Posterior cingulate gyrus (tissue), 11 donors: ENCODE measurements around the gene IMMP2L.

Experiments
- DNase-seq, 10 donors: peaks; one replicate each; pipeline versions ENCODE4 v3.0.0 to v3.0.0-alpha.2; 2020 to 2021; ENCODE audit warnings: mixed read lengths in 3 of 10
- intact Hi-C: fragments of 100-400 bp; cut with DNase I; formaldehyde crosslinking; loops from one replicate; pipeline ENCODE4 v1.15.1; 2023

The IMMP2L gene

GRCh38 chr7:111238886-111239285, 323.4 kb downstream of the IMMP2L start:
- no peak for DNase-seq
- intact Hi-C loops = no loop called here

GRCh38 chr7:111235709-111236108, 326.6 kb downstream of the IMMP2L start:
- no peak for DNase-seq
- intact Hi-C loops = no loop called here

DNA sequence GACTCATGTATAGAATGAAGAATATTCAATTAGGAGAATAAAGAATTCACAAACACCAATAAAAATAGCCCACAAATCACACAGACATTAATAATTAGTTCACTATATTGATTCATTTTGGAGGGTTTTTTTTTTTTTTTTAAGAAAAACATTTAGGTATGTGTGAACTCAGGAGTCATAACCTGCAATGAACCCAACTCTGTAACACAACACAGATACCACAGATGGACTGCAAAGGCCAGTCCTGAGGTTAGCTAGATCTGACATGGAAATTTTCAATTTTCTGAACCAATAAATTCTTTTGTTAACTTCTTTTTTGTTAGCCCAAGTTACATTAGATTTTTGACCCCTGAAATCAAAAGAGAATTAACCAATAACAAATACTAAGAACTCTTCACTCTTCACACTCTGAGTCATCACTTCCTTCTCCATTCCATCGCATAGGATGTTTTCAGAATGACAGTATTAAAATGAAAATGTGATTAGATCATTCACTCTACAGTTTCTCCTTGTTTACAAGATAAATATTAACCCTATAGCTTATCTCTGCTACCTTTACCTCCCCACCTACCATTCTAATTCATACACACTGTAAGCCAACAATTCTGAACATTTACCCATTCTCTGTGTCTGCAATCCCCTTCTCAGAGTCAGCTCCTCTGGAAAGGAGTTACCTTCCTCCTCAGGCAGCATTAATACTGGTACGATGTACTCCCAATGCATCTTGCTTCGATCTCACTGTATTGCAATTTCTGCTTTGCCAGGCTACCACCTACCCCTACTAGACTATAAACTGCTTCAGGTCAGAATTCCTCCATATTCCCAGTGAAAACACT, 329.8 kb downstream of the IMMP2L start:
- intact Hi-C loops = no loop called here
- DNase-seq = no peak

DNA sequence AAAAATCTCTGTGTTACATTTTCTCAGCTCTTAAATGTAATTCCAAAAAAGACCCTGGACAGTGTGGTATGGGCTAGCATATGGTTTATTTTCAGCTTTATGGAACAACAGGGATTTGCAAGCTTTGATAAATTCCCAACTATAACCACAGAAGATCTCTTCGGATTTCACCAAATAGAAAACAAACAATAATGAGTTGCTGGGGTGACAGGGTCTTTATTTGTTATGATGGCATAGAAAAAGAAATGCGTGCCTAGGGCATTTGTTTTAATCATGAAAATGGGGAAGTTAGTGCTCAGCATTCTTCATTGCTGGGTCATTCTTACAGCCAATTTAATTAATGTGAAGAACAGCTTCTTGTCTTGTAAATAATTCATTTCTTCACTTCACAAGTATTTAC, 332.4 kb downstream of the IMMP2L start:
- intact Hi-C loops = no loop called here
- DNase-seq = no peak

- intact Hi-C loops = no loop called here
- no peak for DNase-seq
Measured at GRCh38 chr7:111229181-111229740, 333.0 kb downstream of the IMMP2L start.

GRCh38 chr7:111228437-111228836, 333.9 kb downstream of the IMMP2L start:
- no peak for DNase-seq
- intact Hi-C loops = no loop called here

GRCh38 chr7:111226800-111227199, 335.5 kb downstream of the IMMP2L start:
- intact Hi-C loops = no loop called here
- DNase-seq = no peak

DNA sequence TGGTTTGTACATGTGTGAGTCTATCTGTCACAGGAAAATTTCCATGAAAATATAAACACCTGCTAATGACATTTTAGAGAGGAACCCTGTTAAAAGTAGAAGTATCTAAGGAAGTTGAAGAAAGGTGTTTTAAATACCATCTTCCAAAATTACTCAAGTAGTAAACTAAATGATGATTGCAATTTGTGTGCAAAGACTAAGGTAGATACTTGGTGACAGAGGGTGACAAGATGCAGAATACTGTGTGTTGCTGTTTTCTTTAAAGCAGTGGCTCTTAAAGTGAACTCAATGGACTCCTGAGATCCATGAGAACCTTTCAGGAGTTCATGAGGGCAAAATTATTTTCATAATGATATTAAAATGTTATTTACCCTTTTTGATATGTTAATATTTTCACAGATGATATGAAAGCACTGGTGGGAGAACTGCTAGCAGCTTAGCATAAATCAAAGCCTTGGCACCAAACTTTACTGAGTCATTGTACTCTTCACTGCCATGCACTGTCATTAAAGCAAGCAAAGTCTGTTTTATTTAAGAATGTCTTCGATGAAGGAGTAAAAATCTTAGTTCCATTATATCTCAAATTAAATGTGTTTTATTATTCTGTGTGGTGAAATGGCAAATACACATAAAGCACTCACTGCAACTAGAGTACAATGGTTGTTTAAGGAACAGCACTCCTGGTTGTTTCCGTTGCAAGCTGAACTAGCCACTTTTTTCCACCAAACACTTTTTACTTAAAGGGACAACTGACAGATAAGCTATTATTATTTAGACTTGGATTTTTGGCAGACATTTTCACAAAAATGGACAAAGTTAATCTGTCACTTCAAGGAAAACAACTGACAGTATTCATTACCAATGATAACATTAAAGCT, 337.7 kb downstream of the IMMP2L start:
- DNase-seq = no peak
- intact Hi-C loops = no loop called here

DNA sequence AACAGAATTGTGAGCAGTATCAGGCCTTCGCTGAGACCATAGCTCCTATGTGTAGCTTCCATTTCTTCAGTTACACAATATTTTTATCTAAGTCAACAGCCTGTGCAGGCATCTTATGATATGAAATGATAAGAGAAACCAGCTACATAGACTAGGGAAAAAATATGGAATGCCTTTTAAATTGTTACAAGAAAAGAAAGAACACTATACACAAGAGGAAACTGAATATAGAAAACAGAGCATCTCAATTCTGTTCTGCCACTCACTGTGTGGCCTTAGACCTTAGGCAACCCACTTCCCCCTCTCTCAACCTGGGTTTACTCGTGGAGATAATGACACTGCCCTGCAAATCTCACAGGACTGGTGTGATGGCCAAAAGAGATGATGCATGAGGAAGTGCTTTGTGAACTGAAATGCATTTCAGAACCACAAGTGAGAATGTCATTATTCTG, 338.5 kb downstream of the IMMP2L start:
- intact Hi-C loops = no loop called here
- no peak for DNase-seq

DNA sequence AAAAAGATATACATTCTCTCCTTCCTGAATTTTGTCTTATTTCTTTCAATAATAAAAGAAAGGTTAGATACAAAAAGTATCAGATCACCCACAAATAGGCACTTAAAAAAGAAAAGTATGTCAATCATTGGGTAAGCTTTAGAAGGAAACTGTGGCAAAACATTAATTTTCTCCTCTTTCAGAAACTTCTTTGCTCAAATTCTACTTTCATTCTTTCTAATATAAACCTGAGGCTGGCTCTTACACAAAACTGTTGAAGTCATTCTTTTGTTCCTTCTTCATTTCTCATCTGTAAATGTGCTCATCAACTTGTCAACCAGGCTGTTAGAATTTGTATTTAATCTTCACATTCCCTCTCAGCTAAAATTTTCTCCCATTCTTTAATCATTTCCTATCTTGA, 346.7 kb downstream of the IMMP2L start:
- intact Hi-C loops = no loop called here
- no peak for DNase-seq

GRCh38 chr7:111212857-111213523, 349.3 kb downstream of the IMMP2L start:
- peak in 2 of 10 donors; percentile 48 to 55 for DNase-seq

DNA sequence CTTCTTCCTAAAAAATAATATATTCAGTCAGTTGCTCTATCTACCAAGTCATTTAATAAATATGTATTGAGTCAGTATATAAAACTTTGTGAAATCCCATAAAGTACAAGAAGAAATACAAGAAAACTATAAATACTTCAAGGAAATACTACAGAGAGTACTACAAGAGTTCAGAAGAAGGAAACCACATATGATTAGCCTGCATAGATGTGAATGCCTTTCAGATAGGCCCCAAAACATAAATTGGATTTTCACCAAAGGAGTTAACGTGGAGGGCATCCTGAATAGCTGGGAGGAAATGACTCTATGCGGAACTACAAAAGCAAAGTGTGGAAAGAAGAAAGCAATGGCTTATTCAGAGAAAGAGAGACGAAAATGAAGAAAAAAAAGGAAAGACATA, 351.3 kb downstream of the IMMP2L start:
- DNase-seq = no peak
- intact Hi-C loops = no loop called here

More at GRCh38 chr7:111212857-111213523, 349.3 kb downstream of the IMMP2L start:
- intact Hi-C loops = no loop called here

GRCh38 chr7:111210043-111210442, 352.2 kb downstream of the IMMP2L start:
- no peak for DNase-seq
- intact Hi-C loops = no loop called here

DNA sequence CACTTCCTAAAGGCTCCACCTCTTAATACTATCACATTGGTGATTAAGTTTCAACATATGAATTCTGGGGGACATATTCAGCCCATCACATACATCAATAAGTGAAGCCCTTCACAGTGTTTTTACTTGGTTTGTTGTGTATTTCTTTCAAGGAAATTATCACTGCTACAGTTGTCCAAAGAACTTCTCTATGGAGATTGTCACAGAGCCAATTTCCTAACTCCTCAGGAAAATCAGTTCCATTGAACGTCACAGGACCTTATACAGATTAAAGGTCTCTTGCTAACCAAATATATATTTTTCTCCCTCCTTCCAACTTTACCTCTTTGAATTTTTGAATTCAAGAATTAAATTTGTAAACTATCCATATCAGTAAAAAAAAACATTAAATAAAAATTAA, 357.0 kb downstream of the IMMP2L start:
- no peak for DNase-seq
- intact Hi-C loops = no loop called here

GRCh38 chr7:111202321-111202720, 360.0 kb downstream of the IMMP2L start:
- intact Hi-C loops = no loop called here
- DNase-seq = no peak

GRCh38 chr7:111199643-111200042, 362.6 kb downstream of the IMMP2L start:
- intact Hi-C loops = no loop called here
- DNase-seq = no peak

- DNase-seq = no peak
- intact Hi-C loops = no loop called here
Measured at GRCh38 chr7:111198255-111198654, 364.0 kb downstream of the IMMP2L start.

GRCh38 chr7:111196655-111197054, 365.6 kb downstream of the IMMP2L start:
- intact Hi-C loops = no loop called here
- no peak for DNase-seq

DNA sequence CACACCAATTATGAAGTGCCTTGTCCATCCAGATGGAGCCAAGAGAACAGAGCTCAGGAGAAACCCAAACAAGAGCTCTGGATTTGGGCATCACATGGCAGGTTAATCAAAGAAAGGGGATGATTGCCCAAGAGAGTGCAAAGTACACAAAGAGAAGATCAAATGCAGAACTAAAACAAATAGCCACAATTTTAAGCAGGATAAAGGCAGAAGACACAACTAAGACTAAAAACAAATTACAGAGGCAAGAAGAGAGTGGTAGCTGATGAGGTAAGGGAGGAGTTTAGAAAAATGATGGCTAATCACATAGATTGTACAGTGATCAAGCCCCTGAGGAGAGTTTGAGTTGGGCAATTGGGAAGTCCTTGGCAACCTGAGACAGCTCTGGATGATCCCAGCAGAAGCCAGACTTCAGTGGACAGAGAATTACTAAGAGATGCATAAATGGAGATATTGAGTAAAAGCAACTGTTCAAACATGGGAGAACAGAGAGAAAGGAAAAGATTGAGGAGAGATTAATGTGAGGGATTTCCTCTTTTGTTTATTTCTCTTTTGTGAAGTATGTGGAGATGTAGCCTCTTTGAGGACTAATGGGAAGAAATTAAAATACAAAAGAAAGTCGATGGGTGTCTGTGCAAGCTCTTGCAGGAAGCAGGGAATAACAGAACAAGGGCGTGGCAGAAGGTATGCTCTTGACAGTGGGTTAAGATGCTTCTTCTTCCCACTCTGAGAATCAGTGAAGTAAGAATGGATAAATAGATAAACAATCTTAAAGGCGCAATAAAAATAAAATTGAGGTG, 369.5 kb downstream of the IMMP2L start:
- no peak for DNase-seq
- intact Hi-C loops = no loop called here

DNA sequence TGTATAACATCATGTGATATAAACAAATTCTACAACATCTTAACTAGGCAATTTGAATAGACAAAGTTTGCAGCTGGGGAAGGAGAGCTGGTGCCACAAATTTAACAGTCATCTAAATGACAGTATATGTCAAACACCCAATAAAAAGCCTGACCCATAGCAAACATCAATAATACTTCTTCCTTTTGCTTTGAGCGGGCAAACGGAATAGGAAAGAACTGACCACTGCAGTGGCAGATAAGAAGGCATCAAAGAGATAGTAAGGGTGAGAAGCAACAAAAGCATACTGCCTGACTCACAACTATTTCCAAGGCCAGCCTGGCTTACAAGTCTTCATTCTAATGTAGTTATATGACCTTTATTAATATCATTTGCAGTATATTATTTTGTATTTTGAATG, 371.5 kb downstream of the IMMP2L start:
- DNase-seq = no peak
- intact Hi-C loops = no loop called here
